Myocyte (in vitro differentiated cells): ENCODE results near the gene RAD1. TPM values are rescaled to one million over a fixed set of nuclear protein-coding genes. Genes with fewer than 3 reads are reported as not detected.

ENCODE experiments used
- DNase-seq: peaks from one replicate; pipeline ENCODE4 v3.0.0-alpha.2; 2012; ENCODE audit warnings: low read depth
- total RNA-seq: library from RNA; depleted of rRNA; stranded (reverse); fragments of >200 nt; gene quantifications from 2 replicates; pipeline ENCODE4 v1.2.3, GENCODE V29; 2014

RAD1 gene
- total RNA-seq, 1 donor from 2014 or later: 21.4 TPM

GRCh38 chr5:34916518-34916917 is 1.2 kb upstream of the RAD1 start:
- DNase-seq: no peak

- DNase-seq: no peak
Observed at GRCh38 chr5:34915856-34916192, 520 bp upstream of the RAD1 start.

GRCh38 chr5:34914671-34915138 is 599 bp downstream of the RAD1 start:
- no peak for DNase-seq

GRCh38 chr5:34913072-34913471 is 2.2 kb downstream of the RAD1 start:
- DNase-seq: no peak

- DNase-seq: no peak
Observed at GRCh38 chr5:34905564-34905963, 9.7 kb downstream of the RAD1 start.

- no peak for DNase-seq
Observed at GRCh38 chr5:34903260-34903659, 12.0 kb downstream of the RAD1 start.

- no peak for DNase-seq
Observed at GRCh38 chr5:34900652-34901051, 14.7 kb downstream of the RAD1 start.

- DNase-seq: no peak
Observed at GRCh38 chr5:34899066-34899465, 16.2 kb downstream of the RAD1 start.

- peak; percentile 67 for DNase-seq
Observed at GRCh38 chr5:34898258-34898895, 16.9 kb downstream of the RAD1 start.

- no peak for DNase-seq
Observed at GRCh38 chr5:34897646-34898045, 17.7 kb downstream of the RAD1 start.

GRCh38 chr5:34895641-34896419 is 19.5 kb downstream of the RAD1 start:
- no peak for DNase-seq

- DNase-seq: no peak
Observed at GRCh38 chr5:34894716-34895115, 20.6 kb downstream of the RAD1 start.

- no peak for DNase-seq
Observed at GRCh38 chr5:34892414-34892813, 22.9 kb downstream of the RAD1 start.

GRCh38 chr5:34891981-34892380 is 23.3 kb downstream of the RAD1 start:
- no peak for DNase-seq

GRCh38 chr5:34889394-34889793 is 25.9 kb downstream of the RAD1 start:
- no peak for DNase-seq

- DNase-seq: no peak
Observed at GRCh38 chr5:34886392-34887119, 28.7 kb downstream of the RAD1 start.

GRCh38 chr5:34881246-34881645 is 34.1 kb downstream of the RAD1 start:
- no peak for DNase-seq

GRCh38 chr5:34876275-34876674 is 39.0 kb downstream of the RAD1 start:
- no peak for DNase-seq

- no peak for DNase-seq
Observed at GRCh38 chr5:34870382-34870781, 44.9 kb downstream of the RAD1 start.

- DNase-seq: no peak
Observed at GRCh38 chr5:34869256-34869655, 46.0 kb downstream of the RAD1 start.

- no peak for DNase-seq
Observed at GRCh38 chr5:34868791-34869190, 46.5 kb downstream of the RAD1 start.

- no peak for DNase-seq
Observed at GRCh38 chr5:34867660-34868059, 47.6 kb downstream of the RAD1 start.
